Measurements from ENCODE around the gene HAUS1. TPM values are rescaled to one million over a fixed set of nuclear protein-coding genes. Genes with fewer than 3 reads are reported as not detected.
"Not testable (repeated sequence)": the region's sequence is repeated elsewhere in the genome, so short reads cannot be mapped to it uniquely, and the experiment has no call there.

Gene HAUS1
- total RNA-seq, 2 experiments from 2014 or later: 41.0 to 49.4 TPM

- DNase-seq (no peak), ATAC-seq (ENCODE audit: low read depth) (no peak)
- Mint-ChIP-seq H3K4me1 (peaks cover 70% of the 10 kb centered on the region), H3K36me3 (peaks cover 18% of the 10 kb centered on the region), H3K4me3 (no peak overlapping the region), H3K27ac (peak overlapping the region; percentile 71), H3K27me3 (no peaks in the 10 kb centered on the region), H3K9me3 (peaks cover 1% of the 10 kb centered on the region)
- POLR2A ChIA-PET: interaction anchor here (2.7 kb wide), 1 partner anchor 20 kb away, joined by 12 read pairs; a partner anchor contains a TSS
These were observed 48.8 kb downstream of the HAUS1 start for GRCh38 chr18:46152808-46153617.

- POLR2A ChIA-PET: interaction anchor here (0.6 to 5.6 kb wide), 9 partner anchors 8 to 506 kb away, joined by 3 to 41 read pairs (median 3); partner anchors contain the start of gene LOXHD1
These were observed 51.5 kb downstream of the HAUS1 start for GRCh38 chr18:46155641-46156051.

GRCh38 chr18:46156124-46156745 is 52.0 kb downstream of the HAUS1 start:
- peak overlapping the region; percentile 81 for H3K4me3 Mint-ChIP-seq
- ATAC-seq (ENCODE audit: low read depth): peak; percentile 66

More at GRCh38 chr18:46155641-46156051, 51.5 kb downstream of the HAUS1 start:
- Mint-ChIP-seq H3K4me1 (peaks cover 61% of the 10 kb centered on the region), H3K36me3 (peaks cover 24% of the 10 kb centered on the region), H3K4me3 (peak overlapping the region; percentile 81), H3K27me3 (no peaks in the 10 kb centered on the region), H3K27ac (peak overlapping the region; percentile 98), H3K9me3 (peaks cover 1% of the 10 kb centered on the region)
- ATAC-seq (ENCODE audit: low read depth) (peak; percentile 90), DNase-seq (no peak)

GRCh38 chr18:46156843-46157242 is 52.7 kb downstream of the HAUS1 start:
- POLR2A ChIA-PET: interaction anchor here (1.6 to 5.6 kb wide), 2 partner anchors 9 to 16 kb away, joined by 6 to 41 read pairs; a partner anchor contains a TSS
- DNase-seq: no peak
- H3K27me3 Mint-ChIP-seq: no peaks in the 10 kb centered on the region
- peaks cover 24% of the 10 kb centered on the region for H3K36me3 Mint-ChIP-seq
- H3K4me3 Mint-ChIP-seq: peak overlapping the region; percentile 81
- no peak for ATAC-seq (ENCODE audit: low read depth)
- peaks cover 1% of the 10 kb centered on the region for H3K9me3 Mint-ChIP-seq
- peaks cover 62% of the 10 kb centered on the region for H3K4me1 Mint-ChIP-seq
- H3K27ac Mint-ChIP-seq: peak overlapping the region; percentile 98

More at GRCh38 chr18:46156124-46156745, 52.0 kb downstream of the HAUS1 start:
- Mint-ChIP-seq H3K4me1 (peaks cover 63% of the 10 kb centered on the region), H3K27me3 (no peaks in the 10 kb centered on the region), H3K9me3 (peaks cover 1% of the 10 kb centered on the region), H3K27ac (peak overlapping the region; percentile 98), H3K36me3 (peaks cover 24% of the 10 kb centered on the region)
- DNase-seq: peak; percentile 60
- POLR2A ChIA-PET: interaction anchor here (0.7 to 5.6 kb wide), 5 partner anchors 8 to 103 kb away, joined by 3 to 41 read pairs (median 4); a partner anchor contains a TSS

GRCh38 chr18:46158499-46158898 is 54.3 kb downstream of the HAUS1 start:
- POLR2A ChIA-PET: interaction anchor here (0.6 to 5.6 kb wide), 3 partner anchors 10 to 34 kb away, joined by 3 to 41 read pairs (median 5); a partner anchor contains a TSS

GRCh38 chr18:46160050-46160798 is 56.0 kb downstream of the HAUS1 start:
- ATAC-seq (ENCODE audit: low read depth) (no peak), DNase-seq (no peak)
- H3K27ac Mint-ChIP-seq: peak overlapping the region; percentile 60
- no peaks in the 10 kb centered on the region for H3K27me3 Mint-ChIP-seq
- H3K4me1 Mint-ChIP-seq: peaks cover 52% of the 10 kb centered on the region
- peaks cover 1% of the 10 kb centered on the region for H3K9me3 Mint-ChIP-seq
- peaks cover 15% of the 10 kb centered on the region for H3K36me3 Mint-ChIP-seq
- POLR2A ChIA-PET: interaction anchor here (0.6 to 5.6 kb wide), 3 partner anchors 9 to 13 kb away, joined by 3 to 41 read pairs (median 5); a partner anchor contains a TSS
- peak overlapping the region; percentile 26 for H3K4me3 Mint-ChIP-seq

More at GRCh38 chr18:46158499-46158898, 54.3 kb downstream of the HAUS1 start:
- Mint-ChIP-seq H3K27me3 (no peaks in the 10 kb centered on the region), H3K9me3 (peaks cover 1% of the 10 kb centered on the region), H3K4me1 (peaks cover 60% of the 10 kb centered on the region), H3K4me3 (no peak overlapping the region), H3K36me3 (peaks cover 25% of the 10 kb centered on the region), H3K27ac (no peak overlapping the region)
- DNase-seq (no peak), ATAC-seq (ENCODE audit: low read depth) (no peak)

DNA sequence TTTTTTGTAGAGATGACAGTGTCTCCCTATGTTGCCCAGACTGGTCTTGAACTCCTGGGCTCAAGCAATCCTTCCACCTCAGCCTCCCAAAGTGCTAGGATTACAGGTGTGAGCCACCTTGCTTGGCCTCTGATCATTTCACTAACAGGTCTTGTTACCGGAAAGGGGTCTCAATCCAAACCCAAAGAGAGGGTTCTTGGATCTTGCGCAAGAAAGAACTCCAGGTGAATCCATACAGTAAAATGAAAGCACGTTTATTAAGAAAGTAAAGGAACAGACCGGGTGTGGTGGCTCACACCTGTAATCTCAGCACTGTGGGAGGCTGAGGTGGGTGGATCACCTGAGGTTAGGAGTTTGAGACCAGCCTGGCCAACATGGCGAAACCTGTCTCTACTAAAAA is 56.7 kb downstream of the HAUS1 start:
- Mint-ChIP-seq H3K36me3 (peaks cover 12% of the 10 kb centered on the region), H3K27ac (peak overlapping the region; percentile 60), H3K4me1 (peaks cover 46% of the 10 kb centered on the region)
- not testable (repeated sequence) for H3K4me3 Mint-ChIP-seq; H3K9me3 Mint-ChIP-seq; DNase-seq; H3K27me3 Mint-ChIP-seq; ATAC-seq (ENCODE audit: low read depth)
- POLR2A ChIA-PET: interaction anchor here (0.6 to 5.6 kb wide), 3 partner anchors 10 to 14 kb away, joined by 3 to 41 read pairs (median 4); a partner anchor contains a TSS

DNA sequence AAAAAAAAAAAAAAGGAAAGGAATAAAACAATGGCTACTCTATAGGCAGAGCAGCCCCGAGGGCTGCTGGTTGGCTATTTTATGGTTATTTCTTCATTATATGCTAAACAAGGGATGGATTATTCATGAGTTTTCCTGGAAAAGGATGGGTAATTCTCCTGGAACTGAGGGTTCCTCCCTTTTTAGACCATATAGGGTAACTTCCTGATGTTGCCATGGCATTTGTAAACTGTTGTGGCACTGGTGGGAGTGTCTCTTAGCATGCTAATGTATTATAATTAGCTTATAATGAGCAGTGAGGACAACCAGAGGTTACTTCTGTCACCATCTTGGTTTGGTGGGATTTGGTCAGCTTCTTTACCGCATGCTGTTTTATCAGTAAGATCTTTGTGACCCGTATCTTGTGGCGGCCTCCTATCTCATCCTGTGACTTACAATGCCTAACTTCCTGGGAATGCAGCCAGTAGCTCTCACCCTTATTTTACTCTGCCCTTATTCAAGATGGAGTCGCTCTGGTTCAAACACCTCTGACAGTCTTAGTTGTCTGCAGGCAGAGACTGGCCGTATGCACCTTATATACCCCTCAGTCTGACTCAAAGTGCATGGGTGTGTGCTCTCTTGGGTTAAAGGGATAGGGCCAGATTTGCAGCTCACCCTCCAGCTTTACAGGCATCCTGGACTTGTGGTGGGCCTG is 57.7 kb downstream of the HAUS1 start:
- no peaks in the 10 kb centered on the region for H3K27me3 Mint-ChIP-seq
- no peaks in the 10 kb centered on the region for H3K9me3 Mint-ChIP-seq
- DNase-seq: no peak
- peaks cover 14% of the 10 kb centered on the region for H3K36me3 Mint-ChIP-seq
- POLR2A ChIA-PET: interaction anchor here (1.2 to 2.9 kb wide), 2 partner anchors 11 to 13 kb away, joined by 4 to 12 read pairs; a partner anchor contains a TSS
- H3K4me3 Mint-ChIP-seq: no peak overlapping the region
- H3K27ac Mint-ChIP-seq: no peak overlapping the region
- ATAC-seq (ENCODE audit: low read depth): no peak
- H3K4me1 Mint-ChIP-seq: peaks cover 43% of the 10 kb centered on the region

GRCh38 chr18:46163091-46163490 is 58.9 kb downstream of the HAUS1 start:
- peaks cover 13% of the 10 kb centered on the region for H3K36me3 Mint-ChIP-seq
- peaks cover 38% of the 10 kb centered on the region for H3K4me1 Mint-ChIP-seq
- no peaks in the 10 kb centered on the region for H3K27me3 Mint-ChIP-seq
- POLR2A ChIA-PET: interaction anchor here (0.9 to 2.9 kb wide), 3 partner anchors 8 to 14 kb away, joined by 3 to 12 read pairs (median 4); a partner anchor contains a TSS
- H3K9me3 Mint-ChIP-seq: no peaks in the 10 kb centered on the region
- peak overlapping the region; percentile 1 for H3K27ac Mint-ChIP-seq
- DNase-seq (no peak), ATAC-seq (ENCODE audit: low read depth) (no peak)
- no peak overlapping the region for H3K4me3 Mint-ChIP-seq

DNA sequence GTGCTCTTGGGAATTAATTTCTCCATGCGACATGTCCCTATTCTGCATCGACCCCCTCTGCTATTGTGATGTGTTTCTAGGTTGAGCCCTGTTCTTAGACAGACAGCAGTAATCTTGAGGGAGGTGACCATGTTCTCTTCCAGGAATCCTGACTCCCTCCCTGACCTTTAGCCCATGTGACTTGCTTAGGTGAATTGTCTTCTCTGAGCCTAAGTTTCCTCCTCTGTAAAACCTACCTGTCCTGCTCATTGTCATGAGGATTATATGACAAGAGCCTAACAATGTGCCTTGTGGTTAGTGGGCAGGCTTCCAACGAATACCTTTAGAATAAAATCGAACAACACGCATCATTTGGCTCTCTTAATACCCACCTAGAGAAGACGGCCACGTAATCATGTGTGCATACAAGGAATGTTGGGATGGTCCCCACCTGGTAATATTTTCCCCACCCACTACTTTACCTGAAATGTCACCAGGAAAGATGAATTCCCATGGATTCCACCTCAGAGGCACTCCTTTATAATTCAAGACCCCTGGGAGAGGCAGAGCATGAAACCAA is 59.8 kb downstream of the HAUS1 start:
- H3K36me3 Mint-ChIP-seq: peaks cover 13% of the 10 kb centered on the region
- H3K27me3 Mint-ChIP-seq: no peaks in the 10 kb centered on the region
- peaks cover 41% of the 10 kb centered on the region for H3K4me1 Mint-ChIP-seq
- POLR2A ChIA-PET: interaction anchor here (1.4 to 2.9 kb wide), 2 partner anchors 9 kb away, joined by 4 to 12 read pairs; a partner anchor contains a TSS
- H3K9me3 Mint-ChIP-seq: no peaks in the 10 kb centered on the region
- no peak overlapping the region for H3K4me3 Mint-ChIP-seq
- H3K27ac Mint-ChIP-seq: no peak overlapping the region
- DNase-seq (no peak), ATAC-seq (ENCODE audit: low read depth) (no peak)

GRCh38 chr18:46164502-46164901 is 60.3 kb downstream of the HAUS1 start:
- Mint-ChIP-seq H3K4me1 (peaks cover 46% of the 10 kb centered on the region), H3K36me3 (peaks cover 13% of the 10 kb centered on the region)
- H3K4me3 Mint-ChIP-seq; H3K27me3 Mint-ChIP-seq; H3K27ac Mint-ChIP-seq; ATAC-seq (ENCODE audit: low read depth); DNase-seq; H3K9me3 Mint-ChIP-seq: not testable (repeated sequence)
- POLR2A ChIA-PET: interaction anchor here (1.4 to 1.8 kb wide), 2 partner anchors 9 kb away, joined by 4 to 7 read pairs; a partner anchor contains a TSS

DNA sequence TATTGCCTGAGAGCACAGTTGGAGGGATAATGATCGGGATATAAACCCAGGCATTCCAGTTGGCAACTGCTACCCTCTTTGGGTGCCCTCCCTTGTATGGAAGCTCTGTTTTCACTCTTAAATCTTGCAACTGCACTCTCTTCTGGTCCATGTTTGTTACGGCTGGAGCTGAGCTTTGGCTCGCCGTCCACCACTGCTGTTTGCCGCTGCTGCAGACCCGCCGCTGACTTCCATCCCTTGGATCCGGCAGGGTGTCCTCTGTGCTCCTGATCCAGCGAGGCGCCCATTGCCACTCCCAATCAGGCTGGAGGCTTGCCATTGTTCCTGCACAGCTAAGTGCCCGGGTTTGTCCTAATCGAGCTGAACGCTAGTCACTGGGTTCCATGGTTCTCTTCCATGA is 60.7 kb downstream of the HAUS1 start:
- Mint-ChIP-seq H3K27ac (no peak overlapping the region), H3K4me1 (peaks cover 49% of the 10 kb centered on the region), H3K36me3 (peaks cover 13% of the 10 kb centered on the region), H3K9me3 (no peaks in the 10 kb centered on the region), H3K4me3 (no peak overlapping the region), H3K27me3 (no peaks in the 10 kb centered on the region)
- DNase-seq (no peak), ATAC-seq (ENCODE audit: low read depth) (no peak)
- POLR2A ChIA-PET: interaction anchor here (1.8 kb wide), 1 partner anchor 8 kb away, joined by 7 read pairs; a partner anchor contains a TSS
